H1 (cell line): Measurements from ENCODE around the gene ZSCAN29.

ENCODE experiments used
- CEBPB ChIP-seq: IDR thresholded peaks from 2 replicates; pipeline ENCODE4 v1.6.1; 2012; ENCODE audit warnings: low read depth, low read length
- CTCF ChIP-seq, 3 experiments: IDR thresholded peaks; 1 replicate in 2 of 3; 2 replicates in 1 of 3; pipeline versions ENCODE4 v1.5.1 to v1.6.1; 2011; ENCODE audit warnings: low read length in 3 of 3, mild to moderate bottlenecking in 3 of 3, inconsistent platforms in 2 of 3, low read depth in 1 of 3, moderate library complexity in 1 of 3; ENCODE audit not compliant: insufficient read depth in 1 of 3; ENCODE audit errors: control extremely low read depth in 1 of 3
- EZH2 ChIP-seq: fragments of 200-600 bp; sonication (generic); IDR thresholded peaks from 2 replicates; pipeline ENCODE4 v1.7.1; 2012; ENCODE audit warnings: low read depth, mild to moderate bottlenecking, moderate library complexity, low read length, inconsistent platforms; ENCODE audit not compliant: severe bottlenecking
- HDAC6 ChIP-seq: IDR thresholded peaks from one replicate; pipeline ENCODE4 v1.7.1; 2012; ENCODE audit warnings: low read depth, mild to moderate bottlenecking, inconsistent platforms, low read length, moderate library complexity
- MAX ChIP-seq: IDR thresholded peaks from 2 replicates; pipeline ENCODE4 v1.6.1; 2012; ENCODE audit warnings: inconsistent platforms
- POLR2A ChIP-seq, 2 experiments: IDR thresholded peaks; 1 replicate in 1 of 2; 2 replicates in 1 of 2; pipeline ENCODE4 v1.6.1; 2011; ENCODE audit warnings: low read depth in 2 of 2, low read length in 2 of 2, mild to moderate bottlenecking in 2 of 2; ENCODE audit errors: control extremely low read depth in 1 of 2
- POLR2AphosphoS5 ChIP-seq: IDR thresholded peaks from 2 replicates; pipeline ENCODE4 v1.6.1; 2011; ENCODE audit warnings: low read depth, low read length
- POU5F1 ChIP-seq: IDR thresholded peaks from 2 replicates; pipeline ENCODE4 v1.6.1; 2011; ENCODE audit warnings: low read depth, mild to moderate bottlenecking, low read length, moderate library complexity
- RFX5 ChIP-seq: IDR thresholded peaks from 2 replicates; pipeline ENCODE4 v1.6.1; 2011; ENCODE audit warnings: low read depth, low read length, improper control_type of control experiment, borderline replicate concordance
- SRF ChIP-seq: IDR thresholded peaks from 2 replicates; pipeline ENCODE4 v1.6.1; 2011; ENCODE audit warnings: mild to moderate bottlenecking, low read depth, low read length, moderate library complexity
- YY1 ChIP-seq: IDR thresholded peaks from 2 replicates; pipeline ENCODE4 v1.6.1; 2011; ENCODE audit warnings: low read depth, mild to moderate bottlenecking, low read length
- ZNF274 ChIP-seq: IDR thresholded peaks from 2 replicates; pipeline ENCODE4 v1.7.0; 2012; ENCODE audit warnings: low read length, borderline replicate concordance; ENCODE audit errors: extremely low read depth
- TF ChIP-seq, protein P1 (sequence below): IDR thresholded peaks from 2 replicates; pipeline ENCODE4 v1.6.1; 2011; ENCODE audit warnings: low read depth, mild to moderate bottlenecking, low read length; ENCODE audit not compliant: insufficient read depth

DNA sequence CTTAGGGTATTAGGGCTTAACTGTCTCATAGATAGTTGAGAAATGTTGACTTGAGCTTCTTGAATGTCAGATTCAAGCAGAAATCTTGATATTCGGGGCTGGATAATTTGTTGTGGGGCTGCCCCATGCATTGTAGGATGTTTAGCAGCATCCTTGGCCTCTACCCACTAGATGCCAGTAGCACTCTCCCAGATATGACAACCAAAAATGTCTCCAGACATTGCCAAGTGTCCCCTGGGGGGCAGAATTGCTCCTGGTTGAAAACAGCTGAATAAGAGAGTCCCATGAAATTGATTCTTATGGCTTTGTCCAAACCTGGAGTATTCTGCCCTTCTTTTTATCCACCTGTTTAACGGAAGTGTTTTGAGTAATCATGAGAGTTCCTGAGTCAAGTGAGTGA is 24.5 kb downstream of the ZSCAN29 start:
- TF ChIP-seq CTCF (IDR thresholded peaks at IDR 0.05; ENCODE audit: control extremely low read depth in 1 of 3, insufficient read depth in 1 of 3, low read depth in 1 of 3, low read length in 3 of 3), result no peak
- no peak for TF ChIP-seq ZNF274
- TF ChIP-seq RFX5, result no peak
- TF ChIP-seq POLR2A (IDR thresholded peaks at IDR 0.05; ENCODE audit: control extremely low read depth in 1 of 2, low read depth in 2 of 2, low read length in 2 of 2), result no peak
- TF ChIP-seq EZH2, result no peak
- no peak for TF ChIP-seq SRF
- no peak for TF ChIP-seq HDAC6
- TF ChIP-seq POU5F1, result no peak
- no peak for TF ChIP-seq YY1
- TF ChIP-seq MAX, result no peak
- TF ChIP-seq CEBPB, result no peak
- TF ChIP-seq, protein P1, sequence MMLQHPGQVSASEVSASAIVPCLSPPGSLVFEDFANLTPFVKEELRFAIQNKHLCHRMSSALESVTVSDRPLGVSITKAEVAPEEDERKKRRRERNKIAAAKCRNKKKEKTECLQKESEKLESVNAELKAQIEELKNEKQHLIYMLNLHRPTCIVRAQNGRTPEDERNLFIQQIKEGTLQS, result no peak
- no peak for TF ChIP-seq POLR2AphosphoS5
